ENCODE measurements around the gene TBC1D5. TPM values are rescaled to one million over a fixed set of nuclear protein-coding genes. Genes with fewer than 3 reads are reported as not detected.
"Not testable (repeated sequence)": the region's sequence is repeated elsewhere in the genome, so short reads cannot be mapped to it uniquely, and the experiment has no call there.

The TBC1D5 gene
- 10 to 100 TPM; 46.3 to 47.8 TPM for total RNA-seq

GRCh38 chr3:17742102-17742879 lies at the start of gene TBC1D5:
Gene TBC1D5 (minus strand): TSS chr3:17742631. CDS start chr3:17508570, 234,061 bp downstream.
- POLR2A ChIA-PET = interaction anchor here (0.5 to 2.0 kb wide), 6 partner anchors 8 to 166 kb away, joined by 3 to 7 read pairs (median 4); no protein-coding TSS in a partner anchor
- intact Hi-C loops (cut with micrococcal nuclease) = no loop called here
- DNase-seq (peak; percentile 96), ATAC-seq (peak; percentile 96)
- Mint-ChIP-seq H3K36me3 (ENCODE audit: low read depth) (peaks cover 9% of the 10 kb centered on the region), H3K27me3 (no peaks in the 10 kb centered on the region), H3K4me1 (ENCODE audit: low read depth) (peaks cover 42% of the 10 kb centered on the region), H3K9me3 (no peaks in the 10 kb centered on the region), H3K27ac (peak within 1 kb of the TSS; percentile 98), H3K4me3 (peak within 1 kb of the TSS; percentile 93)
- TF ChIP-seq CTCF (IDR thresholded peaks at IDR 0.05) = no peak
- CTCF ChIA-PET = interaction anchor here (1.3 to 3.5 kb wide), 2 partner anchors 32 to 99 kb away, joined by 4 to 11 read pairs; no protein-coding TSS in a partner anchor

- TF ChIP-seq CTCF (IDR thresholded peaks at IDR 0.05) = no peak
- Mint-ChIP-seq H3K4me1 (ENCODE audit: low read depth) (peaks cover 13% of the 10 kb centered on the region), H3K9me3 (peaks cover 4% of the 10 kb centered on the region), H3K27ac (no peak overlapping the region), H3K27me3 (peaks cover 6% of the 10 kb centered on the region), H3K36me3 (ENCODE audit: low read depth) (peaks cover 23% of the 10 kb centered on the region), H3K4me3 (no peak overlapping the region)
- ATAC-seq (no peak), DNase-seq (no peak)
- ChIA-PET POLR2A (no interaction called here), CTCF (no interaction called here)
- intact Hi-C loops (cut with micrococcal nuclease) = no loop called here
Measured at GRCh38 chr3:17783426-17783825, 41.0 kb upstream of the TBC1D5 start.

- no peak for ATAC-seq
- H3K9me3 Mint-ChIP-seq = peaks cover 4% of the 10 kb centered on the region
- ChIA-PET CTCF (no interaction called here), POLR2A (no interaction called here)
- H3K4me1 Mint-ChIP-seq (ENCODE audit: low read depth) = peaks cover 13% of the 10 kb centered on the region
- TF ChIP-seq CTCF (IDR thresholded peaks at IDR 0.05) = no peak
- H3K4me3 Mint-ChIP-seq = no peak overlapping the region
- peaks cover 6% of the 10 kb centered on the region for H3K27me3 Mint-ChIP-seq
- peaks cover 23% of the 10 kb centered on the region for H3K36me3 Mint-ChIP-seq (ENCODE audit: low read depth)
- intact Hi-C loops (cut with micrococcal nuclease) = no loop called here
- no peak for DNase-seq
- H3K27ac Mint-ChIP-seq = no peak overlapping the region
Measured at GRCh38 chr3:17782751-17783150, 40.3 kb upstream of the TBC1D5 start.

- H3K27ac Mint-ChIP-seq; H3K9me3 Mint-ChIP-seq; DNase-seq; ATAC-seq; POLR2A ChIA-PET; H3K4me3 Mint-ChIP-seq; CTCF ChIA-PET; intact Hi-C loops (cut with micrococcal nuclease): not testable (repeated sequence)
- Mint-ChIP-seq H3K4me1 (ENCODE audit: low read depth) (peaks cover 16% of the 10 kb centered on the region), H3K36me3 (ENCODE audit: low read depth) (peaks cover 29% of the 10 kb centered on the region), H3K27me3 (peaks cover 14% of the 10 kb centered on the region)
Measured at GRCh38 chr3:17780369-17780768, 37.9 kb upstream of the TBC1D5 start.

- intact Hi-C loops (cut with micrococcal nuclease); POLR2A ChIA-PET; H3K9me3 Mint-ChIP-seq; DNase-seq; H3K4me3 Mint-ChIP-seq: not testable (repeated sequence)
- Mint-ChIP-seq H3K4me1 (ENCODE audit: low read depth) (peaks cover 22% of the 10 kb centered on the region), H3K27me3 (peaks cover 17% of the 10 kb centered on the region), H3K36me3 (ENCODE audit: low read depth) (peaks cover 29% of the 10 kb centered on the region), H3K27ac (peak overlapping the region; percentile 10)
- CTCF ChIA-PET = interaction anchor here (1.5 kb wide), 1 partner anchor 62 kb away, joined by 3 read pairs; no protein-coding TSS in a partner anchor
- ATAC-seq = peak; percentile 43
Measured at GRCh38 chr3:17779304-17780250, 37.1 kb upstream of the TBC1D5 start.

GRCh38 chr3:17777326-17777725 lies 34.9 kb upstream of the TBC1D5 start:
- ATAC-seq; POLR2A ChIA-PET; DNase-seq; intact Hi-C loops (cut with micrococcal nuclease); H3K9me3 Mint-ChIP-seq; CTCF ChIA-PET; H3K27ac Mint-ChIP-seq; H3K4me3 Mint-ChIP-seq: not testable (repeated sequence)
- Mint-ChIP-seq H3K27me3 (peaks cover 21% of the 10 kb centered on the region), H3K4me1 (ENCODE audit: low read depth) (peaks cover 27% of the 10 kb centered on the region), H3K36me3 (ENCODE audit: low read depth) (peaks cover 20% of the 10 kb centered on the region)
